HepG2 (cell line): Measurements from ENCODE around the gene USP40.

Experiments used
- AGO2 ChIP-seq: fragments of 200-400 bp; formaldehyde crosslinking; optimal IDR thresholded peaks from 2 replicates; pipeline ENCODE3; 2017; ENCODE audit warnings: mild to moderate bottlenecking, low read depth, low read length, moderate library complexity
- BORCS8-MEF2B ChIP-seq: sonication (generic); formaldehyde crosslinking; IDR thresholded peaks from 2 replicates; pipeline ENCODE4 v1.8.0; 2022; ENCODE audit warnings: mild to moderate bottlenecking, missing genetic modification reagents
- JUND ChIP-seq: sonication (generic); formaldehyde crosslinking; IDR thresholded peaks from 2 replicates; pipeline ENCODE4 v1.8.0; 2022; ENCODE audit warnings: mild to moderate bottlenecking, missing genetic modification reagents
- POLR2A ChIP-seq, 2 experiments: IDR thresholded peaks; 2 replicates each; pipeline ENCODE4 v1.6.1; 2011; ENCODE audit warnings: low read depth in 2 of 2, low read length in 2 of 2, mild to moderate bottlenecking in 1 of 2, moderate library complexity in 1 of 2; ENCODE audit not compliant: insufficient read depth in 1 of 2
- ZNF569 ChIP-seq: sonication (generic); formaldehyde crosslinking; IDR thresholded peaks from 2 replicates; pipeline ENCODE4 v1.5.0; 2020; ENCODE audit warnings: mild to moderate bottlenecking, missing genetic modification reagents, moderate library complexity, borderline replicate concordance

DNA sequence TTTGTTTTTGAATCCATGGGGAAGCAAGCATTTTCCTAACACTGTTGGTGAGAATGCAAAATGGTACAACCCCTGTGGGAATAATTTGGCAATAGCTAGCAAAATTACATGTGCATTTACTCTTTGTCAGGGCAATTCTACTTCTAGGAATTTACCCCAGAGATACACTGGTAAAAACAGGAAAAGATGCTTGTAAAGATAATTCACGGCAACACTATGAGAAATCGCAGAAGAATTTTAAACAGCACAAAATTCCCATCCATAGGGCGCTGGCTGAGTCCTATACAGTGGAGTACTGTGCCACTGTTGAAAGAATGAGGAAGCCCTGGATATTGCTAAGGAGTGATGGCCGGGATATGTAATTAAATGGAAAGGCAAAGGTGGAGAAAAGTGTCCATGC is 136.5 kb downstream of the USP40 start:
- TF ChIP-seq BORCS8-MEF2B (CRISPR knock-in tag): no peak
- no peak for TF ChIP-seq AGO2
- TF ChIP-seq ZNF569: no peak
- no peak for TF ChIP-seq POLR2A (IDR thresholded peaks at IDR 0.05; ENCODE audit: insufficient read depth in 1 of 2, low read depth in 2 of 2, low read length in 2 of 2)
- TF ChIP-seq JUND: no peak
